WTC11 (cell line): ENCODE measurements around the gene SEMA6D. TPM values are rescaled to one million over a fixed set of nuclear protein-coding genes. Genes with fewer than 3 reads are reported as not detected.

ENCODE experiments used
- ATAC-seq: fragments of 200-7000 bp; cut with Tn5 transposase; 2 replicates; pipeline ENCODE4 v1.10.0; 2021; ENCODE audit warnings: mild to moderate bottlenecking, moderate library complexity
- CTCF ChIA-PET: fragments of 300-600 bp; sonication (Branson Sonifier 250); formaldehyde crosslinking; loops from one replicate; lab custom pipeline; 2021; ENCODE audit warnings: antibody characterized with exemption; lab: Charles Lee
- POLR2A ChIA-PET: fragments of 350-600 bp; sonication (Branson Sonifier 250); formaldehyde crosslinking; loops from one replicate; lab custom pipeline; 2021; ENCODE audit warnings: antibody characterized with exemption; lab: Charles Lee
- DNase-seq: peaks from one replicate; pipeline ENCODE4 v3.0.0; 2021; ENCODE audit warnings: low spot score
- H3K27ac Mint-ChIP-seq: 2 replicates; pipeline ENCODE4 v1.8.0; 2021; ENCODE audit warnings: mixed read lengths
- H3K27me3 Mint-ChIP-seq: 2 replicates; pipeline ENCODE4 v1.8.0; 2021; ENCODE audit warnings: low read depth, mild to moderate bottlenecking, moderate library complexity, mixed read lengths
- H3K36me3 Mint-ChIP-seq: 2 replicates; pipeline ENCODE4 v1.8.0; 2021; ENCODE audit warnings: mixed read lengths
- H3K4me1 Mint-ChIP-seq: 2 replicates; pipeline ENCODE4 v1.8.0; 2022; ENCODE audit warnings: mixed read lengths
- H3K4me3 Mint-ChIP-seq: 2 replicates; pipeline ENCODE4 v1.8.0; 2021; ENCODE audit warnings: mild to moderate bottlenecking, moderate library complexity, mixed read lengths
- H3K9me3 Mint-ChIP-seq: 2 replicates; pipeline ENCODE4 v1.8.0; 2021; ENCODE audit warnings: mixed read lengths
- CDX4 ChIP-seq: fragments of 250-450 bp; sonication (Bioruptor Pico); IDR thresholded peaks from 2 replicates; pipeline ENCODE4 v1.9.0; 2021; ENCODE audit warnings: moderate library complexity, mild to moderate bottlenecking, inconsistent platforms, borderline replicate concordance
- ELF4 ChIP-seq: sonication (generic); formaldehyde crosslinking; IDR thresholded peaks from 2 replicates; pipeline ENCODE4 v1.8.1; 2022; ENCODE audit warnings: low read depth, mild to moderate bottlenecking, moderate library complexity, missing genetic modification reagents
- ESRRA ChIP-seq: sonication (generic); formaldehyde crosslinking; IDR thresholded peaks from 2 replicates; pipeline ENCODE4 v1.8.1; 2022; ENCODE audit warnings: mild to moderate bottlenecking, missing genetic modification reagents, borderline replicate concordance
- ETV6 ChIP-seq: sonication (generic); formaldehyde crosslinking; IDR thresholded peaks from 2 replicates; pipeline ENCODE4 v1.8.1; 2022; ENCODE audit warnings: mild to moderate bottlenecking, missing genetic modification reagents
- GABPB1 ChIP-seq: sonication (generic); formaldehyde crosslinking; IDR thresholded peaks from 2 replicates; pipeline ENCODE4 v1.8.1; 2023; ENCODE audit warnings: mild to moderate bottlenecking, missing genetic modification reagents
- HMGA2 ChIP-seq: fragments of 250-450 bp; sonication (Bioruptor Pico); IDR thresholded peaks from 2 replicates; pipeline ENCODE4 v1.4.0; 2021; ENCODE audit warnings: mild to moderate bottlenecking, moderate library complexity
- HMGXB4 ChIP-seq: sonication (generic); formaldehyde crosslinking; IDR thresholded peaks from 2 replicates; pipeline ENCODE4 v1.8.1; 2023; ENCODE audit warnings: mild to moderate bottlenecking, moderate library complexity, missing genetic modification reagents
- JUN ChIP-seq: sonication (generic); formaldehyde crosslinking; IDR thresholded peaks from 2 replicates; pipeline ENCODE4 v1.8.0; 2023; ENCODE audit warnings: mild to moderate bottlenecking, missing genetic modification reagents
- MAX ChIP-seq: sonication (generic); formaldehyde crosslinking; IDR thresholded peaks from 2 replicates; pipeline ENCODE4 v1.8.0; 2022; ENCODE audit warnings: mild to moderate bottlenecking, missing genetic modification reagents
- NR1H2 ChIP-seq: sonication (generic); formaldehyde crosslinking; IDR thresholded peaks from 2 replicates; pipeline ENCODE4 v1.9.0; 2021; ENCODE audit warnings: mild to moderate bottlenecking, moderate library complexity, missing genetic modification reagents
- SOX15 ChIP-seq: fragments of 250-450 bp; sonication (Bioruptor Pico); IDR thresholded peaks from 2 replicates; pipeline ENCODE4 v1.9.0; 2021; ENCODE audit warnings: mild to moderate bottlenecking
- SP1 ChIP-seq: sonication (generic); formaldehyde crosslinking; conservative IDR thresholded peaks from 2 replicates; pipeline ENCODE4 v1.8.1; 2022; ENCODE audit warnings: missing genetic modification reagents
- TEAD1 ChIP-seq: sonication (generic); formaldehyde crosslinking; IDR thresholded peaks from 2 replicates; pipeline ENCODE4 v1.8.0; 2022; ENCODE audit warnings: mild to moderate bottlenecking, missing genetic modification reagents
- ZNF219 ChIP-seq: sonication (generic); formaldehyde crosslinking; IDR thresholded peaks from 2 replicates; pipeline ENCODE4 v1.8.0; 2023; ENCODE audit warnings: missing genetic modification reagents, mild to moderate bottlenecking, borderline replicate concordance
- ZNF263 ChIP-seq: sonication (generic); formaldehyde crosslinking; IDR thresholded peaks from 2 replicates; pipeline ENCODE4 v1.8.1; 2022; ENCODE audit warnings: low read depth, mild to moderate bottlenecking, moderate library complexity, missing genetic modification reagents
- ZNF317 ChIP-seq: sonication (generic); formaldehyde crosslinking; IDR thresholded peaks from 2 replicates; pipeline ENCODE4 v1.8.1; 2023; ENCODE audit warnings: low read depth, mild to moderate bottlenecking, moderate library complexity, missing genetic modification reagents, borderline replicate concordance
- ZNF423 ChIP-seq: fragments of 250-450 bp; sonication (Bioruptor Pico); IDR thresholded peaks from 2 replicates; pipeline ENCODE4 v2.1.2; 2022; ENCODE audit warnings: mild to moderate bottlenecking, moderate library complexity
- ZNF671 ChIP-seq: fragments of 250-450 bp; sonication (Bioruptor Pico); IDR thresholded peaks from 2 replicates; pipeline ENCODE4 v1.8.0; 2021; ENCODE audit warnings: mild to moderate bottlenecking
- total RNA-seq: library from RNA; stranded (reverse); gene quantifications from 3 replicates; pipeline ENCODE4 v1.2.3, GENCODE V29; 2021
- TF ChIP-seq, protein P1 (sequence below): sonication (generic); formaldehyde crosslinking; IDR thresholded peaks from 2 replicates; pipeline ENCODE4 v1.8.1; 2023; ENCODE audit warnings: mild to moderate bottlenecking, missing genetic modification reagents
- TF ChIP-seq, protein P2 (sequence below): fragments of 250-450 bp; sonication (Bioruptor Pico); IDR thresholded peaks from 2 replicates; pipeline ENCODE4 v1.9.0; 2021; ENCODE audit warnings: mild to moderate bottlenecking, borderline replicate concordance

SEMA6D gene
- total RNA-seq, 1 experiment from 2014 or later, result 2.6 TPM

- TF ChIP-seq, protein P1, sequence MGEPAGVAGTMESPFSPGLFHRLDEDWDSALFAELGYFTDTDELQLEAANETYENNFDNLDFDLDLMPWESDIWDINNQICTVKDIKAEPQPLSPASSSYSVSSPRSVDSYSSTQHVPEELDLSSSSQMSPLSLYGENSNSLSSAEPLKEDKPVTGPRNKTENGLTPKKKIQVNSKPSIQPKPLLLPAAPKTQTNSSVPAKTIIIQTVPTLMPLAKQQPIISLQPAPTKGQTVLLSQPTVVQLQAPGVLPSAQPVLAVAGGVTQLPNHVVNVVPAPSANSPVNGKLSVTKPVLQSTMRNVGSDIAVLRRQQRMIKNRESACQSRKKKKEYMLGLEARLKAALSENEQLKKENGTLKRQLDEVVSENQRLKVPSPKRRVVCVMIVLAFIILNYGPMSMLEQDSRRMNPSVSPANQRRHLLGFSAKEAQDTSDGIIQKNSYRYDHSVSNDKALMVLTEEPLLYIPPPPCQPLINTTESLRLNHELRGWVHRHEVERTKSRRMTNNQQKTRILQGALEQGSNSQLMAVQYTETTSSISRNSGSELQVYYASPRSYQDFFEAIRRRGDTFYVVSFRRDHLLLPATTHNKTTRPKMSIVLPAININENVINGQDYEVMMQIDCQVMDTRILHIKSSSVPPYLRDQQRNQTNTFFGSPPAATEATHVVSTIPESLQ (CRISPR knock-in tag), result no peak
- TF ChIP-seq ZNF219 (no peak), SOX15 (CRISPR knock-in tag) (no peak), JUN (no peak), NR1H2 (no peak), TEAD1 (CRISPR knock-in tag) (no peak), ZNF263 (no peak)
- TF ChIP-seq, all 79 proteins: peak for 0
Observed at GRCh38 chr15:47796830-47797229, 79.5 kb downstream of the SEMA6D start (continued).

DNA sequence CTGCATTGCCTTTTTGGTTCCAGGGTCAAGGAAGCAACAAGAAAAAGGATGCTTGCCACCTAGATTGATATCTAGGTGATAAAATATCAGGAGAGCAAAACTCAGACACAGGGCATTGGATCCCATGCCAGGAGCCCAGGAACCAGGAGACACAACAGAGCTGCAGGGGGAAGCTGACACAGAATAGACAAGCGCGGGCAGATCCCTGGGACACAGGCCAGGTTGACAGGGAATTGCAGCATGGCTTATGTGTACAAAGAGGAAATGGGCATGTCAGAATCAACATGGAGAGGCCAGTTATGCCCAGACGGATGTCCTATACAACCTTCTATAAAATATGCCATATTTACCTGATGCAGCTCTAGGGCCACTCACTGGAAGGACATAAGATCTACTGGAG lies 84.2 kb downstream of the SEMA6D start:
- POLR2A ChIA-PET, result interaction anchor here (0.5 kb wide), 1 partner anchor 859 kb away, joined by 3 read pairs; no protein-coding TSS in a partner anchor

DNA sequence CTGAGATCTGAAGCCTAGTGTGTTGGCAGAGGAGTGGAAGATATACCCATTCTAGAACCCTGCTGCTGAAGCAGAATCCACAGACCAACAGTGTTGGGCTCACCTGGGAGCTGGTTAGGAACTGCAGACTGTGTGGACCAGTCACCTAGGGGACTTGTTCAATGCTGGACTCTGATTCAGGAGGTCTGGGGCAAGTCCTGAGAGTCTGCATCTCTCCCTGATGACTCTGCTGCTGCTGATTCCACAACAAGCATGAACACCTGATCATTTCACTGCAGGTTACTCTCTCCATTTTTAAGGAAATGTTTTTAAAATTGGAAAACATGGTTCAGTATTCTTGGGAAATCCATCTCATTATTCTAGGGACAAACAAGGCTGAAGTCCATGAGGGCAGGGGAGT lies 84.9 kb downstream of the SEMA6D start:
- no peak overlapping the region for H3K4me3 Mint-ChIP-seq
- H3K27ac Mint-ChIP-seq, result no peak overlapping the region
- ChIA-PET POLR2A (interaction anchor here (0.5 kb wide), 1 partner anchor 860 kb away, joined by 3 read pairs; no protein-coding TSS in a partner anchor), CTCF (interaction anchor here (0.9 kb wide), 1 partner anchor 283 kb away, joined by 3 read pairs; no protein-coding TSS in a partner anchor)
- TF ChIP-seq ETV6 (CRISPR knock-in tag) (no peak), ZNF671 (no peak), ZNF317 (CRISPR knock-in tag) (no peak), ELF4 (CRISPR knock-in tag) (no peak), ESRRA (CRISPR knock-in tag) (no peak), HMGA2 (CRISPR knock-in tag) (no peak), ZNF423 (no peak), ZNF263 (no peak), SP1 (no peak), GABPB1 (CRISPR knock-in tag) (no peak), SOX15 (CRISPR knock-in tag) (no peak), HMGXB4 (CRISPR knock-in tag) (no peak)
- TF ChIP-seq, protein P2, sequence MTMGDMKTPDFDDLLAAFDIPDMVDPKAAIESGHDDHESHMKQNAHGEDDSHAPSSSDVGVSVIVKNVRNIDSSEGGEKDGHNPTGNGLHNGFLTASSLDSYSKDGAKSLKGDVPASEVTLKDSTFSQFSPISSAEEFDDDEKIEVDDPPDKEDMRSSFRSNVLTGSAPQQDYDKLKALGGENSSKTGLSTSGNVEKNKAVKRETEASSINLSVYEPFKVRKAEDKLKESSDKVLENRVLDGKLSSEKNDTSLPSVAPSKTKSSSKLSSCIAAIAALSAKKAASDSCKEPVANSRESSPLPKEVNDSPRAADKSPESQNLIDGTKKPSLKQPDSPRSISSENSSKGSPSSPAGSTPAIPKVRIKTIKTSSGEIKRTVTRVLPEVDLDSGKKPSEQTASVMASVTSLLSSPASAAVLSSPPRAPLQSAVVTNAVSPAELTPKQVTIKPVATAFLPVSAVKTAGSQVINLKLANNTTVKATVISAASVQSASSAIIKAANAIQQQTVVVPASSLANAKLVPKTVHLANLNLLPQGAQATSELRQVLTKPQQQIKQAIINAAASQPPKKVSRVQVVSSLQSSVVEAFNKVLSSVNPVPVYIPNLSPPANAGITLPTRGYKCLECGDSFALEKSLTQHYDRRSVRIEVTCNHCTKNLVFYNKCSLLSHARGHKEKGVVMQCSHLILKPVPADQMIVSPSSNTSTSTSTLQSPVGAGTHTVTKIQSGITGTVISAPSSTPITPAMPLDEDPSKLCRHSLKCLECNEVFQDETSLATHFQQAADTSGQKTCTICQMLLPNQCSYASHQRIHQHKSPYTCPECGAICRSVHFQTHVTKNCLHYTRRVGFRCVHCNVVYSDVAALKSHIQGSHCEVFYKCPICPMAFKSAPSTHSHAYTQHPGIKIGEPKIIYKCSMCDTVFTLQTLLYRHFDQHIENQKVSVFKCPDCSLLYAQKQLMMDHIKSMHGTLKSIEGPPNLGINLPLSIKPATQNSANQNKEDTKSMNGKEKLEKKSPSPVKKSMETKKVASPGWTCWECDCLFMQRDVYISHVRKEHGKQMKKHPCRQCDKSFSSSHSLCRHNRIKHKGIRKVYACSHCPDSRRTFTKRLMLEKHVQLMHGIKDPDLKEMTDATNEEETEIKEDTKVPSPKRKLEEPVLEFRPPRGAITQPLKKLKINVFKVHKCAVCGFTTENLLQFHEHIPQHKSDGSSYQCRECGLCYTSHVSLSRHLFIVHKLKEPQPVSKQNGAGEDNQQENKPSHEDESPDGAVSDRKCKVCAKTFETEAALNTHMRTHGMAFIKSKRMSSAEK (CRISPR knock-in tag), result no peak
- H3K4me1 Mint-ChIP-seq, result no peaks in the 10 kb centered on the region
- H3K27me3 Mint-ChIP-seq, result no peaks in the 10 kb centered on the region
- H3K9me3 Mint-ChIP-seq, result no peaks in the 10 kb centered on the region
- H3K36me3 Mint-ChIP-seq, result no peaks in the 10 kb centered on the region
- ATAC-seq, result no peak
- DNase-seq, result no peak

More for the DNA sequence above, 84.2 kb downstream of the SEMA6D start:
- no peaks in the 10 kb centered on the region for H3K27me3 Mint-ChIP-seq
- DNase-seq (no peak), ATAC-seq (no peak)
- CTCF ChIA-PET, result no interaction called here
- peaks cover 3% of the 10 kb centered on the region; the same call in 1 of the 2 replicates for H3K4me1 Mint-ChIP-seq
- H3K4me3 Mint-ChIP-seq, result no peak overlapping the region
- H3K27ac Mint-ChIP-seq, result no peak overlapping the region
- no peaks in the 10 kb centered on the region for H3K36me3 Mint-ChIP-seq
- TF ChIP-seq CDX4 (CRISPR knock-in tag) (no peak), MAX (no peak)
- H3K9me3 Mint-ChIP-seq, result no peaks in the 10 kb centered on the region
